ENCODE data around the gene KCNG2.

DNA sequence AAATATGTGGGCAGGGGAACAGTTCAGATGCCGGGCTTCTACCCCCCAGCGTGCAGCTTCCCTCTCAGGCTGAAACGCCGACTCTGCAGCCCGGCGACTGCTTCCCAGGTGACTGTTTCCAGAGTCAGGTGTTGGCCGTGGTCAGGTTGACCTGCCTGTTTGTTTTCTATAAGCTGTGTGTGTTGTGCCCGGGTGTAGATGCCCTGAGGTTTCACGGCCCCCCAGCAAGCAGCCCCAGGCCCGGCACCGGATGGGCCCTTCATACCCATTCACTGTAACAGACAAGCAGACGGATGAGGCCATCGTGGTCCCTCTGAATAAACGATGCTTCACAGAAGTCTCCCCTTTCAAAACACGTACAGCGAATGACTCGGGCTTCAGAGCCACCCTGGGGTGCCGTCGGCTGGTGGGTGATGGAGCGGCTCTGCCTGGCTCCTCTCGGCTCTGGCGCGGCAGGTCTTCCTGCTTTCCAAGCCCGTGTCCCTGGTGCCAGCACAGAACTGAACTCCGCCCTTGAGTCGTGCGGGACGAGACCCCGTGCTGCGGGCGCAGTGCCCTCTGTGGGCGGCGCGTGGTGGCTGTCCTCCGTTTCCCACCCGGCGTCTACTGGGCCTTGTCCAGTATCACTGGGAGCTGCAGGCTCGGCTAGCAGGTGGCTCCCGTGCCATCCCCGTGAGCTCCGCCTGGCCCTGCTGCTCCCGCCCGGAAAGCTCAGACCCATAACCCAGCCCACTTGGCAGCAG, 15.0 kb upstream of the KCNG2 start:
- TF ChIP-seq, protein P1, sequence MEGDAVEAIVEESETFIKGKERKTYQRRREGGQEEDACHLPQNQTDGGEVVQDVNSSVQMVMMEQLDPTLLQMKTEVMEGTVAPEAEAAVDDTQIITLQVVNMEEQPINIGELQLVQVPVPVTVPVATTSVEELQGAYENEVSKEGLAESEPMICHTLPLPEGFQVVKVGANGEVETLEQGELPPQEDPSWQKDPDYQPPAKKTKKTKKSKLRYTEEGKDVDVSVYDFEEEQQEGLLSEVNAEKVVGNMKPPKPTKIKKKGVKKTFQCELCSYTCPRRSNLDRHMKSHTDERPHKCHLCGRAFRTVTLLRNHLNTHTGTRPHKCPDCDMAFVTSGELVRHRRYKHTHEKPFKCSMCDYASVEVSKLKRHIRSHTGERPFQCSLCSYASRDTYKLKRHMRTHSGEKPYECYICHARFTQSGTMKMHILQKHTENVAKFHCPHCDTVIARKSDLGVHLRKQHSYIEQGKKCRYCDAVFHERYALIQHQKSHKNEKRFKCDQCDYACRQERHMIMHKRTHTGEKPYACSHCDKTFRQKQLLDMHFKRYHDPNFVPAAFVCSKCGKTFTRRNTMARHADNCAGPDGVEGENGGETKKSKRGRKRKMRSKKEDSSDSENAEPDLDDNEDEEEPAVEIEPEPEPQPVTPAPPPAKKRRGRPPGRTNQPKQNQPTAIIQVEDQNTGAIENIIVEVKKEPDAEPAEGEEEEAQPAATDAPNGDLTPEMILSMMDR (conservative IDR thresholded peaks at IDR 0.05; ENCODE audit: low read depth, low read length): no peak
- no peak for TF ChIP-seq POLR2A (IDR thresholded peaks at IDR 0.05; ENCODE audit: low read depth, low read length)
- no peak for TF ChIP-seq RAD21 (IDR thresholded peaks at IDR 0.05; ENCODE audit: low read length)
- no peak for TF ChIP-seq USF2 (IDR thresholded peaks at IDR 0.05; ENCODE audit: low read depth, low read length)
- no peak for TF ChIP-seq RFX5 (IDR thresholded peaks at IDR 0.05; ENCODE audit: low read depth, low read length)

Data from IMR-90 (cell line).